Measurements from ENCODE around the gene MMP10.
A peak's percentile ranks its signal among the peaks of the same experiment; 100 is the strongest.

DNA sequence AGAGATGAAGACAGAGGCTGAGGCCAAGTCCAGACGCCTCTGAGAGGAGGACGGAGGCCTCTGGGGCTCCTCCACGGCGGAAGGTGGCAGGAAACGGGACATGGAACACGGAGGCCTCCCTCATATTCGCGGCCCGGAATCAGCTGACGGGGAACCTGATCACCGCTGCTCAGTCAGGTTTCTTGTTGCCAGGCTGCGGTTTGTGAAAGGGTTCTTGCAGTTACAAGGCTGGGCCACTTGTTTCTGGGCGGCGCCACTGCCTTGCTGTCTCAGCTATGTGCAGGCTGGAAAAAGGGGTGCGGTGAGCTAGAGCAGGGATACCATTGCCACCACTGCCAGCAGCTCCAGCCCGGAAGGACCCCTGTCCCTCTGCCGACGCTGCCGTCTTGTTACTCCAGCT, 27.5 kb upstream of the MMP10 start:
- no peak for TF ChIP-seq FOXJ3 (CRISPR knock-in tag; IDR thresholded peaks at IDR 0.05; ENCODE audit: borderline replicate concordance)
- TF ChIP-seq, protein P1, sequence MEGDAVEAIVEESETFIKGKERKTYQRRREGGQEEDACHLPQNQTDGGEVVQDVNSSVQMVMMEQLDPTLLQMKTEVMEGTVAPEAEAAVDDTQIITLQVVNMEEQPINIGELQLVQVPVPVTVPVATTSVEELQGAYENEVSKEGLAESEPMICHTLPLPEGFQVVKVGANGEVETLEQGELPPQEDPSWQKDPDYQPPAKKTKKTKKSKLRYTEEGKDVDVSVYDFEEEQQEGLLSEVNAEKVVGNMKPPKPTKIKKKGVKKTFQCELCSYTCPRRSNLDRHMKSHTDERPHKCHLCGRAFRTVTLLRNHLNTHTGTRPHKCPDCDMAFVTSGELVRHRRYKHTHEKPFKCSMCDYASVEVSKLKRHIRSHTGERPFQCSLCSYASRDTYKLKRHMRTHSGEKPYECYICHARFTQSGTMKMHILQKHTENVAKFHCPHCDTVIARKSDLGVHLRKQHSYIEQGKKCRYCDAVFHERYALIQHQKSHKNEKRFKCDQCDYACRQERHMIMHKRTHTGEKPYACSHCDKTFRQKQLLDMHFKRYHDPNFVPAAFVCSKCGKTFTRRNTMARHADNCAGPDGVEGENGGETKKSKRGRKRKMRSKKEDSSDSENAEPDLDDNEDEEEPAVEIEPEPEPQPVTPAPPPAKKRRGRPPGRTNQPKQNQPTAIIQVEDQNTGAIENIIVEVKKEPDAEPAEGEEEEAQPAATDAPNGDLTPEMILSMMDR (IDR thresholded peaks at IDR 0.05): peak; percentile 58
- TF ChIP-seq SP1 (CRISPR knock-in tag; conservative IDR thresholded peaks at IDR 0.05): no peak
- no peak for TF ChIP-seq NR3C1 (CRISPR knock-in tag; conservative IDR thresholded peaks at IDR 0.05; ENCODE audit: low read depth)
- TF ChIP-seq, protein P2, sequence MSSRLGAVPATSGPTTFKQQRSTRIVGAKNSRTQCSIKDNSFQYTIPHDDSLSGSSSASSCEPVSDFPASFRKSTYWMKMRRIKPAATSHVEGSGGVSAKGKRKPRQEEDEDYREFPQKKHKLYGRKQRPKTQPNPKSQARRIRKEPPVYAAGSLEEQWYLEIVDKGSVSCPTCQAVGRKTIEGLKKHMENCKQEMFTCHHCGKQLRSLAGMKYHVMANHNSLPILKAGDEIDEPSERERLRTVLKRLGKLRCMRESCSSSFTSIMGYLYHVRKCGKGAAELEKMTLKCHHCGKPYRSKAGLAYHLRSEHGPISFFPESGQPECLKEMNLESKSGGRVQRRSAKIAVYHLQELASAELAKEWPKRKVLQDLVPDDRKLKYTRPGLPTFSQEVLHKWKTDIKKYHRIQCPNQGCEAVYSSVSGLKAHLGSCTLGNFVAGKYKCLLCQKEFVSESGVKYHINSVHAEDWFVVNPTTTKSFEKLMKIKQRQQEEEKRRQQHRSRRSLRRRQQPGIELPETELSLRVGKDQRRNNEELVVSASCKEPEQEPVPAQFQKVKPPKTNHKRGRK (CRISPR knock-in tag; IDR thresholded peaks at IDR 0.05; ENCODE audit: borderline replicate concordance): no peak
- no peak for TF ChIP-seq SMAD3 (CRISPR knock-in tag; IDR thresholded peaks at IDR 0.05; ENCODE audit: borderline replicate concordance)
- TF ChIP-seq FOXK1 (CRISPR knock-in tag; IDR thresholded peaks at IDR 0.05): no peak
- TF ChIP-seq ESRRA (CRISPR knock-in tag; IDR thresholded peaks at IDR 0.05; ENCODE audit: borderline replicate concordance): no peak
- TF ChIP-seq ZNF263 (CRISPR knock-in tag; IDR thresholded peaks at IDR 0.05; ENCODE audit: low read depth): no peak
- TF ChIP-seq, protein P3, sequence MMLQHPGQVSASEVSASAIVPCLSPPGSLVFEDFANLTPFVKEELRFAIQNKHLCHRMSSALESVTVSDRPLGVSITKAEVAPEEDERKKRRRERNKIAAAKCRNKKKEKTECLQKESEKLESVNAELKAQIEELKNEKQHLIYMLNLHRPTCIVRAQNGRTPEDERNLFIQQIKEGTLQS (CRISPR knock-in tag; conservative IDR thresholded peaks at IDR 0.05): no peak

Measured in WTC11 (cell line).